CD4-positive, alpha-beta T cell treated with Interleukin-15 for 1 hour (primary cell): ENCODE results near the gene ZDHHC18.

Experiments used
- DNase-seq: peaks from one replicate; pipeline ENCODE4 v3.0.0-alpha.2; 2020

Gene ZDHHC18

GRCh38 chr1:26900815-26901511, 74.5 kb downstream of the ZDHHC18 start:
- DNase-seq, result no peak
